Smooth muscle cell (in vitro differentiated cells): ENCODE measurements around the gene CAPZB. TPM values are rescaled to one million over a fixed set of nuclear protein-coding genes. Genes with fewer than 3 reads are reported as not detected.
"Not testable (repeated sequence)": the region's sequence is repeated elsewhere in the genome, so short reads cannot be mapped to it uniquely, and the experiment has no call there.

Experiments used
- DNase-seq: peaks from one replicate; lab custom pipeline; 2025; ENCODE audit not compliant: unreplicated experiment; lab: John Stamatoyannopoulos, UW
- H2AFZ ChIP-seq: fragments of 200-600 bp; sonication (generic); 2 replicates; pipeline ENCODE4 v1.6.0; 2016; ENCODE audit warnings: antibody characterized with exemption, low read depth, mild to moderate bottlenecking
- H3F3A ChIP-seq: fragments of 200-600 bp; sonication (generic); 2 replicates; pipeline ENCODE4 v1.6.0; 2017; ENCODE audit warnings: antibody characterized with exemption, low read depth
- H3K27ac ChIP-seq: fragments of 200-600 bp; sonication (generic); 2 replicates; pipeline ENCODE4 v1.5.1; 2016; ENCODE audit warnings: low read depth, mild to moderate bottlenecking
- H3K27me3 ChIP-seq: fragments of 200-600 bp; sonication (generic); 2 replicates; pipeline ENCODE4 v1.6.1; 2016; ENCODE audit warnings: low read depth, mild to moderate bottlenecking
- H3K36me3 ChIP-seq: fragments of 200-600 bp; sonication (generic); 2 replicates; pipeline ENCODE4 v1.5.1; 2016; ENCODE audit warnings: low read depth
- H3K4me1 ChIP-seq: fragments of 200-600 bp; sonication (generic); 2 replicates; pipeline ENCODE4 v1.5.1; 2016; ENCODE audit warnings: low read depth
- H3K4me2 ChIP-seq: fragments of 200-600 bp; sonication (generic); 2 replicates; pipeline ENCODE4 v1.6.0; 2016; ENCODE audit warnings: mild to moderate bottlenecking
- H3K4me3 ChIP-seq: fragments of 200-600 bp; sonication (generic); 2 replicates; pipeline ENCODE4 v1.5.1; 2016; ENCODE audit warnings: mild to moderate bottlenecking
- H3K79me2 ChIP-seq: fragments of 200-600 bp; sonication (generic); 2 replicates; pipeline ENCODE4 v1.6.0; 2016; ENCODE audit warnings: low read depth, mild to moderate bottlenecking
- H3K9ac ChIP-seq: fragments of 200-600 bp; sonication (generic); 2 replicates; pipeline ENCODE4 v1.6.0; 2016; ENCODE audit warnings: low read depth
- H3K9me3 ChIP-seq: fragments of 200-600 bp; sonication (generic); replicated peaks from 2 replicates; pipeline ENCODE4 v1.5.1; 2016; ENCODE audit warnings: low read depth
- H4K20me1 ChIP-seq: fragments of 200-600 bp; sonication (generic); 2 replicates; pipeline ENCODE4 v1.6.0; 2016; ENCODE audit warnings: low read depth
- WGBS: methylation state at CpG from one replicate; pipeline ENCODE4 v1.1.7; 2016; ENCODE audit warnings: low lambda C conversion rate; 5-methylcytosine and 5-hydroxymethylcytosine counted together
- polyA plus RNA-seq: library from polyadenylated mRNA; unstranded; fragments of >200 nt; fragmentation: Nextera tagmentation; extraction: Ambion mirVana; gene quantifications from 2 replicates; pipeline ENCODE4 v1.2.1, GENCODE V29; 2016
- total RNA-seq: library from RNA; depleted of rRNA; stranded (reverse); fragments of >200 nt; gene quantifications from 2 replicates; pipeline ENCODE4 v1.2.3, GENCODE V29; 2014
- TF ChIP-seq, protein P1 (sequence below): fragments of 200-600 bp; sonication (generic); IDR thresholded peaks from 2 replicates; pipeline ENCODE4 v1.5.1; 2017; ENCODE audit warnings: borderline replicate concordance, mild to moderate bottlenecking, antibody characterized with exemption; ENCODE audit not compliant: insufficient read depth, poor library complexity, severe bottlenecking

Gene CAPZB
- total and polyA plus RNA-seq, 2 experiments from 2014 or later = 205 to 405 TPM

DNA sequence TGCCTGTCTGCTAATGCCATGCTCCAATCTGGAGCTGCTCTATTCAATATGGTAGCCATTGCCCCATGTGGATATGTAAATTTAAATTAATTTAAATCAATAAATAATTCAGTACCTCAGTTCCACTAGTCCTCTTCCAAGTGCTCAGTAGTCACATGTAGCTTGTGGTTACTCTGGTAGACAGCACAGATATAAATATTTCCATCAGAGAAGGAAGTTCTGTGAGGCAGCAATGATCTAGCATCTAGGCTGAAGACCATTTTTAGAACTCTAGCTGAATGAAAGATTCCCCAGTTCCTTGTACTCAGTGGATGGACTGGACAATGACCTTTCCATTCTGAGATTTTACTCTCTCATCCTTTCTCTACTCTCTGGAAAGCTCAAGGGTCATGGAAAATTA lies 25.8 kb upstream of the CAPZB start:
- Histone ChIP-seq H3K9ac (no peak overlapping the region), H3K79me2 (no peaks in the 10 kb centered on the region)

DNA sequence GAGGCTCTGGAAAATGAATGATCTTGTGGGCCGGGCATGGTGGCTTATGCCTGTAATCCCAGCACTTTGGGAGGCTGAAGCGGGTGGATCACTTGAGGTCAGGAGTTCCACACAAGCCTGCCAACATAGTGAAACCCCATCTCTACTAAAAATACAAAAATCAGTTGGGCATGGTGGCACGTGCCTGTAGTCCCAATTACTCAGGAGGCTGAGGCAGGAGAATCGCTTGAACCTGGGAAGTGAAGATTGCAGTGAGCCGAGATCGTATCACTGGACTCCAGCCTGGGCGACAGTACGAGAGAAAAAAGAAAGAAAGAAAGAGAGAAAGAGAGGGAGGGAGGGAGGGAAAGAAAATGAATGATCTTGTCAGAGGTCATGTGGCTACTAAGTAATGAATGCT lies 24.3 kb upstream of the CAPZB start:
- H3K27me3 ChIP-seq, H4K20me1 ChIP-seq, H3K4me1 ChIP-seq, H3K27ac ChIP-seq, H3K4me2 ChIP-seq, H3K4me3 ChIP-seq, H3F3A ChIP-seq, H2AFZ ChIP-seq, H3K36me3 ChIP-seq, DNase-seq, H3K9ac ChIP-seq, H3K79me2 ChIP-seq, H3K9me3 ChIP-seq: not testable (repeated sequence)
- WGBS = 89% methylated on average over 8 of the region's 8 CpGs

More for the DNA sequence above, 25.8 kb upstream of the CAPZB start:
- H3K4me3 ChIP-seq = no peak overlapping the region
- no peak overlapping the region for H3K27ac ChIP-seq
- no peaks in the 10 kb centered on the region for H3K9me3 ChIP-seq
- no peak overlapping the region for H2AFZ ChIP-seq
- H3K4me2 ChIP-seq = no peak overlapping the region
- TF ChIP-seq, protein P1, sequence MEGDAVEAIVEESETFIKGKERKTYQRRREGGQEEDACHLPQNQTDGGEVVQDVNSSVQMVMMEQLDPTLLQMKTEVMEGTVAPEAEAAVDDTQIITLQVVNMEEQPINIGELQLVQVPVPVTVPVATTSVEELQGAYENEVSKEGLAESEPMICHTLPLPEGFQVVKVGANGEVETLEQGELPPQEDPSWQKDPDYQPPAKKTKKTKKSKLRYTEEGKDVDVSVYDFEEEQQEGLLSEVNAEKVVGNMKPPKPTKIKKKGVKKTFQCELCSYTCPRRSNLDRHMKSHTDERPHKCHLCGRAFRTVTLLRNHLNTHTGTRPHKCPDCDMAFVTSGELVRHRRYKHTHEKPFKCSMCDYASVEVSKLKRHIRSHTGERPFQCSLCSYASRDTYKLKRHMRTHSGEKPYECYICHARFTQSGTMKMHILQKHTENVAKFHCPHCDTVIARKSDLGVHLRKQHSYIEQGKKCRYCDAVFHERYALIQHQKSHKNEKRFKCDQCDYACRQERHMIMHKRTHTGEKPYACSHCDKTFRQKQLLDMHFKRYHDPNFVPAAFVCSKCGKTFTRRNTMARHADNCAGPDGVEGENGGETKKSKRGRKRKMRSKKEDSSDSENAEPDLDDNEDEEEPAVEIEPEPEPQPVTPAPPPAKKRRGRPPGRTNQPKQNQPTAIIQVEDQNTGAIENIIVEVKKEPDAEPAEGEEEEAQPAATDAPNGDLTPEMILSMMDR = no peak
- H3K27me3 ChIP-seq = peaks cover 4% of the 10 kb centered on the region
- no peaks in the 10 kb centered on the region for H3F3A ChIP-seq
- no peaks in the 10 kb centered on the region for H4K20me1 ChIP-seq
- DNase-seq = no peak
- H3K4me1 ChIP-seq = no peaks in the 10 kb centered on the region
- H3K36me3 ChIP-seq = no peaks in the 10 kb centered on the region

DNA sequence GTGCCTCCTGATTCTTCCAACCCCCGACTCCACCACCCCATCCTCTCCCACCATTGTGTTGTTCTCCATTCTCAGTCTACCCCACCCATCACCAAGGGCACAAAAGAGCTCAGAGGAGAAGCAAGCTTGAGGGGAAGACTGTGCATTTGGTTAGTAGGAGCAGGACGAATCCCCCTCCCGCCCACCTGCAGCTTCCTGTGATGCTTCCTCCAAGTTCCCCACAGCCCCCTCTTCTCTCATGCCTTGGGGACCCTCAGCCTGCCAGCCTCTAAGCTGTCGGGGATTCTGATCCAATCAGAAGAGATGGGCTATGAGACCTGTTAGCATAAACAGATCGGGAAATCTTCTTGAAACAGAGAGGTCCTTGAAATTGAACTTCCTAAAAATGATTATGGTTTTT lies 22.2 kb upstream of the CAPZB start:
- peaks cover 7% of the 10 kb centered on the region for H3F3A ChIP-seq
- no peaks in the 10 kb centered on the region for H4K20me1 ChIP-seq
- no peak overlapping the region for H3K9ac ChIP-seq
- DNase-seq = no peak
- TF ChIP-seq, protein P1 = no peak
- no peak overlapping the region for H3K4me2 ChIP-seq
- H3K79me2 ChIP-seq = no peaks in the 10 kb centered on the region
- no peak overlapping the region for H3K27ac ChIP-seq
- no peaks in the 10 kb centered on the region for H3K9me3 ChIP-seq
- no peaks in the 10 kb centered on the region for H3K4me1 ChIP-seq
- H3K4me3 ChIP-seq = no peak overlapping the region
- no peak overlapping the region for H2AFZ ChIP-seq
- peaks cover 4% of the 10 kb centered on the region for H3K27me3 ChIP-seq
- WGBS = 93% methylated on average over 5 of the region's 5 CpGs
- H3K36me3 ChIP-seq = no peaks in the 10 kb centered on the region

DNA sequence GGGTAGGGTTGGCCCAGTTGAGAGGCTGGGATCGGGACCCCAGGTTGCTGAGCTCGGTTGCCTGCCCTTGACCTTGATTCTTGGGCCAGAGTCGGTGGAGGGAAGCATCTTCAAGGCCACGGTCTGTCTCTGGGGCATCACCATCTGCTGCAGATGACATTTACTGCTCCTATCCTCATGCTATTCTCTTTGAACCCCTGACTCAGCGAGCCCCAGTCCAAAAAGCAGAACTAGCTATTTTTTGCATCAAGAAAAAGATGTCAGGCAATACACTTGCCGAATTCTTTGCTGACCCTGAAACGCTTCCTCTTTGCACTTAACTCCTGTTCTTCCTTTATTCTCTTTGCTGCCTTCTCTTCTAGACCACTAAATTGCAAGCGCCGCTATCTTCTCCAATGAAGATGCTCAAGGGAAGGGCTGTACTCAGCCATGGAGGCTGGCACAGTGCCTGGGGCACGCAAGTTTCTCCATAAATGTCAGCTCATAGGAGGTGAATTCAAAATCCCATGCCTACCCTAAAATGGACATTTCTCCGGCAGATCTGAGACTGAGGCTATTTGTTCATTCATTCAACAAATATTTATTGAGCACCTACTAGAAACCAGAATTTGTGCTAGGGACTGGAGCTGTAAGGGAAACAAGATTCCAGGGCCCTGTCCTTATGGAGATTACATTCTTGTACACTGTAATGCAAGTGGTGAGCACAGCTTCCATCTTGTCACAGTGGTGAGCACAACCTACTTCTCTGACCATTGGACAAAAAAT lies 20.5 kb upstream of the CAPZB start:
- no peak overlapping the region for H3K4me2 ChIP-seq
- no peaks in the 10 kb centered on the region for H3K9me3 ChIP-seq
- peaks cover 7% of the 10 kb centered on the region for H3F3A ChIP-seq
- H3K4me1 ChIP-seq = no peaks in the 10 kb centered on the region
- no peak overlapping the region for H3K4me3 ChIP-seq
- DNase-seq = no peak
- no peak overlapping the region for H3K27ac ChIP-seq
- 94% methylated on average over 11 of the region's 11 CpGs for WGBS
- no peaks in the 10 kb centered on the region for H3K79me2 ChIP-seq
- no peaks in the 10 kb centered on the region for H4K20me1 ChIP-seq
- no peak overlapping the region for H3K9ac ChIP-seq
- no peaks in the 10 kb centered on the region for H3K36me3 ChIP-seq
- TF ChIP-seq, protein P1 = no peak
- H2AFZ ChIP-seq = no peak overlapping the region
- peaks cover 4% of the 10 kb centered on the region for H3K27me3 ChIP-seq
